SU-DHL-6 (cell line): ENCODE measurements around the gene TMEM63B.

Source experiments
- EZH2phosphoT487 ChIP-seq: fragments of 200-600 bp; sonication (generic), shearing (Covaris generic); conservative IDR thresholded peaks from 2 replicates; pipeline ENCODE4 v1.6.1; 2018; ENCODE audit warnings: mild to moderate bottlenecking, antibody characterized with exemption, low read length, moderate library complexity, mixed read lengths
- TF ChIP-seq, protein P1 (sequence below): fragments of 200-600 bp; sonication (generic); IDR thresholded peaks from one replicate; pipeline ENCODE4 v1.5.1; 2017; ENCODE audit warnings: antibody characterized with exemption, mild to moderate bottlenecking, low read length, moderate library complexity; ENCODE audit not compliant: insufficient read depth, poor library complexity, severe bottlenecking

GRCh38 chr6:44194326-44194725 lies 67.0 kb downstream of the TMEM63B start:
- TF ChIP-seq, protein P1, sequence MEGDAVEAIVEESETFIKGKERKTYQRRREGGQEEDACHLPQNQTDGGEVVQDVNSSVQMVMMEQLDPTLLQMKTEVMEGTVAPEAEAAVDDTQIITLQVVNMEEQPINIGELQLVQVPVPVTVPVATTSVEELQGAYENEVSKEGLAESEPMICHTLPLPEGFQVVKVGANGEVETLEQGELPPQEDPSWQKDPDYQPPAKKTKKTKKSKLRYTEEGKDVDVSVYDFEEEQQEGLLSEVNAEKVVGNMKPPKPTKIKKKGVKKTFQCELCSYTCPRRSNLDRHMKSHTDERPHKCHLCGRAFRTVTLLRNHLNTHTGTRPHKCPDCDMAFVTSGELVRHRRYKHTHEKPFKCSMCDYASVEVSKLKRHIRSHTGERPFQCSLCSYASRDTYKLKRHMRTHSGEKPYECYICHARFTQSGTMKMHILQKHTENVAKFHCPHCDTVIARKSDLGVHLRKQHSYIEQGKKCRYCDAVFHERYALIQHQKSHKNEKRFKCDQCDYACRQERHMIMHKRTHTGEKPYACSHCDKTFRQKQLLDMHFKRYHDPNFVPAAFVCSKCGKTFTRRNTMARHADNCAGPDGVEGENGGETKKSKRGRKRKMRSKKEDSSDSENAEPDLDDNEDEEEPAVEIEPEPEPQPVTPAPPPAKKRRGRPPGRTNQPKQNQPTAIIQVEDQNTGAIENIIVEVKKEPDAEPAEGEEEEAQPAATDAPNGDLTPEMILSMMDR: no peak
- no peak for TF ChIP-seq EZH2phosphoT487
